Measurements from ENCODE around the gene DCTN3.

Gene DCTN3

DNA sequence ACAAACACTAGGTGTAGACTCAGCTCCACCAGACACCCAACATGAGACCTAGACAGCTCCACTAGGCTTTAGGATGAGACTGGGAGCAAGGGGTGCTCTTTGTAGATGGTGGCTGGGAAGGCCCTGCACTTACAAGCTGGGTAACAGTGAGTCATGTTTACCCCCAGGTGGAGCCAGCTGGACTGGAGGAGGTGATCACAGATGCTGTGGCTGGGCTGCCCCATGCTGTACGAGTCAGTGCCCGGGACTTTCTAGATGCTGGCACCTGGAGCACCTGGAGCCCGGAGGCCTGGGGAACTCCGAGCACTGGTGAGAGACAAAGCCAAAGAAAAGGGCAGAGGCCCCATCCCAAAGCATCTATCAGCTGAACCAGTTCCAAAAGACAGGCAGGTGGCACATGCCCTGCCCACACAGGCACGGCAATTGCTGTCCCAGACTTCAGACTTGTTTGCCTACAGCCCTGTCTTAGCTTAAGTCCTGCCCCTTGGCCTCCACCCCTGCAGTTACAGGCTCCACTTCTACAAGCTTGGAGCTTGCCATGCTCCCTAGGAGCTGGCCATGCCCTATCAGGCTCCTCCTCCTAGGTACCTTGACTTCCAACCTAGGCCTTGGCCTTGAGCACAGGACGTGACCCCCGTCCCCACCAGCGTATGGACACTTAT is 39.4 kb upstream of the DCTN3 start:
- Histone ChIP-seq H3K4me3 (replicated peaks; ENCODE audit: insufficient read depth, low read length) (no peak overlapping the region), H3K27me3 (ENCODE audit: insufficient read depth, poor library complexity, severe bottlenecking) (no peaks in the 10 kb centered on the region), H3K27ac (replicated peaks) (no peak overlapping the region)
- DNase-seq (ENCODE audit: low read depth in 1 of 2, low spot score in 1 of 2) = no peak
- TF ChIP-seq, protein P1, sequence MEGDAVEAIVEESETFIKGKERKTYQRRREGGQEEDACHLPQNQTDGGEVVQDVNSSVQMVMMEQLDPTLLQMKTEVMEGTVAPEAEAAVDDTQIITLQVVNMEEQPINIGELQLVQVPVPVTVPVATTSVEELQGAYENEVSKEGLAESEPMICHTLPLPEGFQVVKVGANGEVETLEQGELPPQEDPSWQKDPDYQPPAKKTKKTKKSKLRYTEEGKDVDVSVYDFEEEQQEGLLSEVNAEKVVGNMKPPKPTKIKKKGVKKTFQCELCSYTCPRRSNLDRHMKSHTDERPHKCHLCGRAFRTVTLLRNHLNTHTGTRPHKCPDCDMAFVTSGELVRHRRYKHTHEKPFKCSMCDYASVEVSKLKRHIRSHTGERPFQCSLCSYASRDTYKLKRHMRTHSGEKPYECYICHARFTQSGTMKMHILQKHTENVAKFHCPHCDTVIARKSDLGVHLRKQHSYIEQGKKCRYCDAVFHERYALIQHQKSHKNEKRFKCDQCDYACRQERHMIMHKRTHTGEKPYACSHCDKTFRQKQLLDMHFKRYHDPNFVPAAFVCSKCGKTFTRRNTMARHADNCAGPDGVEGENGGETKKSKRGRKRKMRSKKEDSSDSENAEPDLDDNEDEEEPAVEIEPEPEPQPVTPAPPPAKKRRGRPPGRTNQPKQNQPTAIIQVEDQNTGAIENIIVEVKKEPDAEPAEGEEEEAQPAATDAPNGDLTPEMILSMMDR (IDR thresholded peaks at IDR 0.05; ENCODE audit: insufficient read depth, low read length) = no peak
- TF ChIP-seq, protein P2, sequence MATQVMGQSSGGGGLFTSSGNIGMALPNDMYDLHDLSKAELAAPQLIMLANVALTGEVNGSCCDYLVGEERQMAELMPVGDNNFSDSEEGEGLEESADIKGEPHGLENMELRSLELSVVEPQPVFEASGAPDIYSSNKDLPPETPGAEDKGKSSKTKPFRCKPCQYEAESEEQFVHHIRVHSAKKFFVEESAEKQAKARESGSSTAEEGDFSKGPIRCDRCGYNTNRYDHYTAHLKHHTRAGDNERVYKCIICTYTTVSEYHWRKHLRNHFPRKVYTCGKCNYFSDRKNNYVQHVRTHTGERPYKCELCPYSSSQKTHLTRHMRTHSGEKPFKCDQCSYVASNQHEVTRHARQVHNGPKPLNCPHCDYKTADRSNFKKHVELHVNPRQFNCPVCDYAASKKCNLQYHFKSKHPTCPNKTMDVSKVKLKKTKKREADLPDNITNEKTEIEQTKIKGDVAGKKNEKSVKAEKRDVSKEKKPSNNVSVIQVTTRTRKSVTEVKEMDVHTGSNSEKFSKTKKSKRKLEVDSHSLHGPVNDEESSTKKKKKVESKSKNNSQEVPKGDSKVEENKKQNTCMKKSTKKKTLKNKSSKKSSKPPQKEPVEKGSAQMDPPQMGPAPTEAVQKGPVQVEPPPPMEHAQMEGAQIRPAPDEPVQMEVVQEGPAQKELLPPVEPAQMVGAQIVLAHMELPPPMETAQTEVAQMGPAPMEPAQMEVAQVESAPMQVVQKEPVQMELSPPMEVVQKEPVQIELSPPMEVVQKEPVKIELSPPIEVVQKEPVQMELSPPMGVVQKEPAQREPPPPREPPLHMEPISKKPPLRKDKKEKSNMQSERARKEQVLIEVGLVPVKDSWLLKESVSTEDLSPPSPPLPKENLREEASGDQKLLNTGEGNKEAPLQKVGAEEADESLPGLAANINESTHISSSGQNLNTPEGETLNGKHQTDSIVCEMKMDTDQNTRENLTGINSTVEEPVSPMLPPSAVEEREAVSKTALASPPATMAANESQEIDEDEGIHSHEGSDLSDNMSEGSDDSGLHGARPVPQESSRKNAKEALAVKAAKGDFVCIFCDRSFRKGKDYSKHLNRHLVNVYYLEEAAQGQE (IDR thresholded peaks at IDR 0.05; ENCODE audit: insufficient replicate concordance, low read depth) = no peak
- no peak for TF ChIP-seq GABPA (IDR thresholded peaks at IDR 0.05; ENCODE audit: low read depth)
- TF ChIP-seq POLR2AphosphoS5 (IDR thresholded peaks at IDR 0.05; ENCODE audit: low read depth) = no peak
- TF ChIP-seq SPI1 (IDR thresholded peaks at IDR 0.05; ENCODE audit: borderline replicate concordance, low read depth) = no peak

DNA sequence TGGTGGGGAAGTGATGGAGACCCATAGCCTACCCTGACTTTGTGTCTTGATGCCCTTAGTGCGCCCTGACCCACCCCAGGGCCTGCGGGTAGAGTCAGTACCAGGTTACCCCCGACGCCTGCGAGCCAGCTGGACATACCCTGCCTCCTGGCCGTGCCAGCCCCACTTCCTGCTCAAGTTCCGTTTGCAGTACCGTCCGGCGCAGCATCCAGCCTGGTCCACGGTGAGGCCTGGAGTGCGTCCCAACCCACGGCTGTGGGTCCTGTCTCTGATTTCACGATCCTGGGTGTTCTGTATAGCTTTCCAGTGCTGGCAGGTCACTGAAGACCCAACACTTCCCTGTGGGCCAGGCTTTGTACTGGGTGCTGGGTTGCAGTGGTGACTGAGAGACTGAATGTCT is 38.2 kb upstream of the DCTN3 start:
- TF ChIP-seq POLR2AphosphoS5 (IDR thresholded peaks at IDR 0.05; ENCODE audit: low read depth) = no peak
- TF ChIP-seq, protein P2 (IDR thresholded peaks at IDR 0.05; ENCODE audit: insufficient replicate concordance, low read depth) = no peak
- TF ChIP-seq, protein P1 (IDR thresholded peaks at IDR 0.05; ENCODE audit: insufficient read depth, low read length) = no peak
- no peak for TF ChIP-seq GABPA (IDR thresholded peaks at IDR 0.05; ENCODE audit: low read depth)
- TF ChIP-seq SPI1 (IDR thresholded peaks at IDR 0.05; ENCODE audit: borderline replicate concordance, low read depth) = no peak
- Histone ChIP-seq H3K27me3 (ENCODE audit: insufficient read depth, poor library complexity, severe bottlenecking) (no peaks in the 10 kb centered on the region), H3K4me3 (replicated peaks; ENCODE audit: insufficient read depth, low read length) (no peak overlapping the region), H3K27ac (replicated peaks) (no peak overlapping the region)
- no peak for DNase-seq (ENCODE audit: low read depth in 1 of 2, low spot score in 1 of 2)

DNA sequence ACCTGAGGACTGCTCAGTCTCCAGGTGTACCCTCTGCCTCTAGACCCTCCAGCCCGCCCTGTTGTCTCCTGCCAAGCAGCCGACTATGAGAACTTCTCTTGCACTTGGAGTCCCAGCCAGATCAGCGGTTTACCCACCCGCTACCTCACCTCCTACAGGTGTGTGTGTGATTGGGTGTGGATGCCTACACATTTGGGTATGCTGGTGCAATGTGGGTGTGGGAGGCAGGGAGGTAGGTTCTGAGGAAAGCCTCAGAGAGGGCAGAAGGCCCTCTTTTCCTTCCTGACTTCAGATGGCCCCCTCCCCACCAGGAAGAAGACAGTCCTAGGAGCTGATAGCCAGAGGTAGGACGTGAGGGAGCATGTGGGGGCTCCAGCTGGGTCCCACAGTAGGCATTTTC is 36.7 kb upstream of the DCTN3 start:
- TF ChIP-seq, protein P1 (IDR thresholded peaks at IDR 0.05; ENCODE audit: insufficient read depth, low read length) = no peak
- TF ChIP-seq SPI1 (IDR thresholded peaks at IDR 0.05; ENCODE audit: borderline replicate concordance, low read depth) (no peak), GABPA (IDR thresholded peaks at IDR 0.05; ENCODE audit: low read depth) (no peak), POLR2AphosphoS5 (IDR thresholded peaks at IDR 0.05; ENCODE audit: low read depth) (no peak)
- TF ChIP-seq, protein P2 (IDR thresholded peaks at IDR 0.05; ENCODE audit: insufficient replicate concordance, low read depth) = no peak
- Histone ChIP-seq H3K27me3 (ENCODE audit: insufficient read depth, poor library complexity, severe bottlenecking) (no peaks in the 10 kb centered on the region), H3K27ac (replicated peaks) (no peak overlapping the region), H3K4me3 (replicated peaks; ENCODE audit: insufficient read depth, low read length) (no peak overlapping the region)
- DNase-seq (ENCODE audit: low read depth in 1 of 2, low spot score in 1 of 2) = no peak

Data from HL-60 (cell line).